ENCODE measurements around the gene VAV2.

The VAV2 gene

GRCh38 chr9:133742849-133743444 is 249.2 kb downstream of the VAV2 start:
- intact Hi-C loops (cut with DNase I): no loop called here
- peak in 41 of 42 donors; percentile 72 to 93 (median 84) for DNase-seq

GRCh38 chr9:133742251-133742650 is 249.9 kb downstream of the VAV2 start:
- intact Hi-C loops (cut with DNase I): no loop called here
- peak in 2 of 42 donors; percentile 8 to 19 for DNase-seq

GRCh38 chr9:133741716-133742115 is 250.4 kb downstream of the VAV2 start:
- intact Hi-C loops (cut with DNase I): no loop called here
- DNase-seq: peak in 3 of 42 donors; percentile 10 to 29 (median 21)

- intact Hi-C loops (cut with DNase I): no loop called here
- DNase-seq: peak in 2 of 42 donors; percentile 6 to 24
Observed at GRCh38 chr9:133740911-133741310, 251.2 kb downstream of the VAV2 start.

- peak in 5 of 42 donors; percentile 9 to 36 (median 10) for DNase-seq
- intact Hi-C loops (cut with DNase I): no loop called here
Observed at GRCh38 chr9:133739408-133740280, 252.5 kb downstream of the VAV2 start.

GRCh38 chr9:133738640-133739225 is 253.4 kb downstream of the VAV2 start:
- peak in 6 of 42 donors; percentile 4 to 34 (median 10) for DNase-seq
- intact Hi-C loops (cut with DNase I): no loop called here

GRCh38 chr9:133737774-133738639 is 254.1 kb downstream of the VAV2 start, which contains the start of gene SARDH:
Gene SARDH, minus strand, starts transcription at chr9:133738352. Its CDS starts 4,179 bp downstream, at chr9:133734173.
- DNase-seq: peak in 11 of 42 donors; percentile 9 to 48 (median 17)
- intact Hi-C loops (cut with DNase I): no loop called here

- DNase-seq: peak in 6 of 42 donors; percentile 3 to 43 (median 10)
- intact Hi-C loops (cut with DNase I): no loop called here
Observed at GRCh38 chr9:133737071-133737773, 254.9 kb downstream of the VAV2 start.

GRCh38 chr9:133735931-133736330 is 256.2 kb downstream of the VAV2 start:
- peak in 4 of 42 donors; percentile 0 to 5 (median 2) for DNase-seq

GRCh38 chr9:133735415-133735775 is 256.7 kb downstream of the VAV2 start:
- intact Hi-C loops (cut with DNase I): no loop called here
- DNase-seq: peak in 4 of 42 donors; percentile 4 to 13 (median 8)

More at GRCh38 chr9:133735931-133736330, 256.2 kb downstream of the VAV2 start:
- intact Hi-C loops (cut with DNase I): no loop called here

GRCh38 chr9:133734590-133735414 is 257.3 kb downstream of the VAV2 start:
- intact Hi-C loops (cut with DNase I): no loop called here
- DNase-seq: peak in 8 of 42 donors; percentile 2 to 39 (median 8)

- peak in 7 of 42 donors; percentile 4 to 34 (median 8) for DNase-seq
- intact Hi-C loops (cut with DNase I): no loop called here
Observed at GRCh38 chr9:133733796-133734533, 258.2 kb downstream of the VAV2 start.

- intact Hi-C loops (cut with DNase I): no loop called here
- DNase-seq: peak in 1 of 42 donors; percentile 2
Observed at GRCh38 chr9:133733421-133733795, 258.7 kb downstream of the VAV2 start.

- peak in 6 of 42 donors; percentile 2 to 40 (median 4) for DNase-seq
- intact Hi-C loops (cut with DNase I): no loop called here
Observed at GRCh38 chr9:133732639-133733408, 259.3 kb downstream of the VAV2 start.

- DNase-seq: peak in 16 of 42 donors; percentile 21 to 62 (median 50)
- intact Hi-C loops (cut with DNase I): no loop called here
Observed at GRCh38 chr9:133731876-133732638, 260.1 kb downstream of the VAV2 start.
